ENCODE results near the gene FJX1. TPM values are rescaled to one million over a fixed set of nuclear protein-coding genes. Genes with fewer than 3 reads are reported as not detected.

FJX1 gene, protein sequence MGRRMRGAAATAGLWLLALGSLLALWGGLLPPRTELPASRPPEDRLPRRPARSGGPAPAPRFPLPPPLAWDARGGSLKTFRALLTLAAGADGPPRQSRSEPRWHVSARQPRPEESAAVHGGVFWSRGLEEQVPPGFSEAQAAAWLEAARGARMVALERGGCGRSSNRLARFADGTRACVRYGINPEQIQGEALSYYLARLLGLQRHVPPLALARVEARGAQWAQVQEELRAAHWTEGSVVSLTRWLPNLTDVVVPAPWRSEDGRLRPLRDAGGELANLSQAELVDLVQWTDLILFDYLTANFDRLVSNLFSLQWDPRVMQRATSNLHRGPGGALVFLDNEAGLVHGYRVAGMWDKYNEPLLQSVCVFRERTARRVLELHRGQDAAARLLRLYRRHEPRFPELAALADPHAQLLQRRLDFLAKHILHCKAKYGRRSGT
- polyA plus RNA-seq (2013), result 0.12 TPM

DNA sequence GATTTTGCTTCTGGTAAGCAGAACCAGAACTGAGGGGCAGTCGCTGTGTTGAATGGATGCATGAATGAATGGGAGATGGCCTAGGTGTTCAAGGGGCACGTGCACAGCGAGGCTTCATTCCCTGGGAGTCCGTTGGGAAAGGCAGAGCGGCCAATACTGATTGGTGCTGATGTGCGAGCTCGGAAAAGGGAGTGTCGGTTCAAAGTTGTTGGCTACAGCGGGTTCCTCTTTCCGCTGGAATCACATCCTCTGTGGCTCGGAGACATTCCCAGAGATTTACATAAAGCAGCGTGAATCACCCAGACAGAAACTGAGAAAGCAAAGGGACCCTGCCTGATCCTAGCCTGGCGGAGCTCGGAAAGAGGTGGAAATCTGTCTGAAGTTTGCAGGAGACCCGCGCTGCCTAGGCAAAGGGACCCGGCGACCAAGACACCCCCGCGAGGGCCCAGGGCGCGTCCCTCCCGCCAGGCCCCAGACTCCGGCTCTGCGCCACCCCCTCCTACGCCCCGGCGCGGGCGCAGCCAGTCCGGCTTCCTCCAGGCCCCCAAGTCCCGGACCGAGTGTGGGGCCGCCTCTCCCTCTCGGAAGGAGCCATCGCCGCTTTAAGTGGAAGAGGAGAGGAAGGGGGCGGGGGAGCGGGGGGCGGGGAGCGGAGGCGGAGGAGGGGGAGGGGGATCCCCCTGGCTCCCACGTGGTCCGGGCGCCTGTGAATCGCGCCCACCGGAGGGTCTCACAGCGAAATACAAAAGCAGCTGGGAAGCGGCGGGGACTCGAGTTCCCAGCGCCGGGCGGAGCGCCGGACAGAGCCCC lies at the start of gene FJX1:
Gene FJX1, plus strand, starts transcription at position 774 of the 810 bp plus-strand sequence. CDS start 177 bp downstream, outside the sequence.
- Histone ChIP-seq H3K27ac (ENCODE audit: insufficient read depth in 1 of 2, low read depth in 1 of 2, low read length in 2 of 2, poor library complexity in 1 of 2, severe bottlenecking in 2 of 2) (no peak within 1 kb of the TSS), H3K27me3 (replicated peaks in 2 of 5; ENCODE audit: control insufficient read depth in 4 of 5, insufficient read depth in 5 of 5, low read length in 4 of 5) (peaks cover 3 to 79% (median 21%) of the 10 kb centered on the region in 5 experiments), H3K36me3 (ENCODE audit: control insufficient read depth in 4 of 4, insufficient read depth in 4 of 4, low read length in 3 of 4) (no peaks in the 10 kb centered on the region), H3K4me3 (ENCODE audit: control insufficient read depth in 1 of 7, extremely low read depth in 1 of 7, insufficient read depth in 4 of 7, low read depth in 2 of 7, low read length in 6 of 7) (peak within 1 kb of the TSS in 6 of 7 experiments; percentile 37 to 67 (median 58)), H3K4me1 (ENCODE audit: control extremely low read depth in 1 of 4, control insufficient read depth in 4 of 4, insufficient read depth in 4 of 4, low read length in 3 of 4) (peaks cover 0 to 29% (median 25%) of the 10 kb centered on the region in 4 experiments), H3K9me3 (ENCODE audit: control extremely low read depth in 1 of 5, control insufficient read depth in 4 of 5, insufficient read depth in 2 of 5, low read depth in 1 of 5, low read length in 4 of 5) (no peaks in the 10 kb centered on the region)
- POLR2A ChIA-PET, result no interaction called here
- CTCF ChIA-PET, result interaction anchor here (1.0 to 1.6 kb wide), 5 partner anchors 201 to 641 kb away, joined by 3 to 5 read pairs (median 3); no protein-coding TSS in a partner anchor
- DNase-seq, result peak in 2 of 3 donors; percentile 30 to 58
- 2% methylated on average over 44 of the region's 57 CpGs for WGBS (ENCODE audit: insufficient coverage)

DNA sequence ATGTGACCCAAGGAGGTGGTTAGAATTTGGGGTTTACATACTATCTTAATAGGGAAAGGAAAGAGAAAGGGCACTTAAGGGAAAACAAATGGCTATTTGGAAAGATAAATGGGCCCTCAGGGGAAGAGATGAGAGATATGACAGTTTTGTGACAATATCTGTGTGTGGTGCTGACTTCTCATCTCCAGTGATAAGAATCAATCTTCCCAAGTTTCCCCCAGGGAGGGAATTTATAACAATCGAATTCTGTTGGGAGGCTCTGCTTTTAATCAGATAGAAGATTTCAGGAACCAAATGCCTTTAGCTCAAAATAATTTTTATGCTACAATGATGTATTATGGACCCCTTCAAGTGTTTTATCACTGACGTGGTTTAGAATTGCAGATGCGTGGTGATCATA lies 46.6 kb upstream of the FJX1 start:
- Histone ChIP-seq H3K4me1 (ENCODE audit: control extremely low read depth in 1 of 4, control insufficient read depth in 4 of 4, insufficient read depth in 4 of 4, low read length in 3 of 4) (no peaks in the 10 kb centered on the region), H3K36me3 (ENCODE audit: control insufficient read depth in 4 of 4, insufficient read depth in 4 of 4, low read length in 3 of 4) (no peaks in the 10 kb centered on the region), H3K9me3 (ENCODE audit: control extremely low read depth in 1 of 5, control insufficient read depth in 4 of 5, insufficient read depth in 2 of 5, low read depth in 1 of 5, low read length in 4 of 5) (peaks cover 0 to 7% (median 3%) of the 10 kb centered on the region in 5 experiments), H3K4me3 (ENCODE audit: control insufficient read depth in 1 of 7, extremely low read depth in 1 of 7, insufficient read depth in 4 of 7, low read depth in 2 of 7, low read length in 6 of 7) (no peak overlapping the region), H3K27me3 (replicated peaks in 2 of 5; ENCODE audit: control insufficient read depth in 4 of 5, insufficient read depth in 5 of 5, low read length in 4 of 5) (peaks cover 0 to 4% (median 2%) of the 10 kb centered on the region in 5 experiments), H3K27ac (ENCODE audit: insufficient read depth in 1 of 2, low read depth in 1 of 2, low read length in 2 of 2, poor library complexity in 1 of 2, severe bottlenecking in 2 of 2) (no peak overlapping the region)
- no peak for DNase-seq
- no CpG with 5 or more reads among the region's 3 CpGs for WGBS (ENCODE audit: insufficient coverage)
- ChIA-PET CTCF (no interaction called here), POLR2A (no interaction called here)

DNA sequence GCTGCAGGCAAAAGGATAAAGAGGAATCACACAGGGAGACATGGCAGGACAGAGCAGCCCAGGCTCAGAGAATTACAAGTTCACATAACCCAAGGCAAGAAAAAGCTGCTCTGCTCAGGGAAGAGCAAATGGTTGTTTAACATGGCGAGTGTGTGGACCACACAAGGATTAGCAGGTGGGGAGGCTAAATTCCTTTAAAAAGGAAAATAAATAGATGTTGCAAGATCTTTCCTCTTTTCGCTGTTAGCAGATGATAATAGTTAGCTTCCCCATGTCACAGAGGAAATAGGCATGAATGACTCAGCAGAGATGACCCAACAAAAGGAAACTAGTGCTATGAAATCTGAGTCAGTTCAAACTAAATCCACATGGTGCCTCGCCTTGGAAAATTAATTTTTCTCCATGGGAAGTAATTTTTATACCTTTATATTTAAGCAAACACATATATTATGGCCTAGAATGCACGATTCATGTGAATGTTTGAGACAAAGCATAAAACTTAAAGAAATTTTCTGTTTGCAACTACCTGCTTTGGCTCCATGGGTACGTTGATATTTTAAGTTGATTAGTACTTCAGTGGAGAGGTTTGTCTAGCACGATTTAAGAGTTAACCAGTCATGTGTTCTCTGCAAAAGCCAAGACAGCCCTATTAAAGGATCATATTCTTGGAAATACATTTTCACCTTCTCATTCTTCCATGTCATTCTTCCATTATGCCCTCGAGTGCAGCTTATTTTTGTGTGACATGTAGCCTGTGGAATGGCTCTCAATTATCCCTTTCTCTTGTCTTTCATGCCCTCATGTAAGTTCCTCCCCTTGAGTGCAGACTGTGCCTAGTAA lies 38.5 kb upstream of the FJX1 start:
- H3K27ac ChIP-seq (ENCODE audit: insufficient read depth in 1 of 2, low read depth in 1 of 2, low read length in 2 of 2, poor library complexity in 1 of 2, severe bottlenecking in 2 of 2), result no peak overlapping the region
- H3K27me3 ChIP-seq (replicated peaks in 2 of 5; ENCODE audit: control insufficient read depth in 4 of 5, insufficient read depth in 5 of 5, low read length in 4 of 5), result peaks cover 0 to 7% (median 2%) of the 10 kb centered on the region in 5 experiments
- H3K9me3 ChIP-seq (ENCODE audit: control extremely low read depth in 1 of 5, control insufficient read depth in 4 of 5, insufficient read depth in 2 of 5, low read depth in 1 of 5, low read length in 4 of 5), result peaks cover 0 to 7% (median 0%) of the 10 kb centered on the region in 5 experiments
- no peak overlapping the region for H3K4me3 ChIP-seq (ENCODE audit: control insufficient read depth in 1 of 7, extremely low read depth in 1 of 7, insufficient read depth in 4 of 7, low read depth in 2 of 7, low read length in 6 of 7)
- peak; percentile 23 to 61 (median 60) for DNase-seq
- POLR2A ChIA-PET, result no interaction called here
- CTCF ChIA-PET, result no interaction called here
- H3K36me3 ChIP-seq (ENCODE audit: control insufficient read depth in 4 of 4, insufficient read depth in 4 of 4, low read length in 3 of 4), result no peaks in the 10 kb centered on the region
- H3K4me1 ChIP-seq (ENCODE audit: control extremely low read depth in 1 of 4, control insufficient read depth in 4 of 4, insufficient read depth in 4 of 4, low read length in 3 of 4), result peaks cover 0 to 4% (median 2%) of the 10 kb centered on the region in 4 experiments
- WGBS (ENCODE audit: insufficient coverage), result 73% methylated on average over 4 of the region's 7 CpGs

DNA sequence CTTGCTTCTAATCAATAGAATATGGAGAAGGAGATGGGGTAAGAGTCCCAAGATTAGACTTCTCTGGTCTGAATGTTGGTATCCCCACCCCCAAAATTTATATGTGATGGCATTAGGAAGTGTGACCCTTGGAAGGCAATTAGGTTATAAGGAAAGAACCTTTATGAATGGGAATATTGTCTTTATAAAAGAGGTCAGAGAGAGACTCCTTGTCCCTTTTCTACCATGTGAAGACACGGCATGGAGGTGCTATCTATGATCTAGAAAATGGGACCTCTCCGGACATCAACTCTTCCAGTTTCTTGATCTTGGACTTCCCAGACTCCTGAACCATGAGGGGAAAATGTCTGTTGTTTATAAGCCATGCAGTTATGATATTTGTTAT lies 37.9 kb upstream of the FJX1 start:
- Histone ChIP-seq H3K4me1 (ENCODE audit: control extremely low read depth in 1 of 4, control insufficient read depth in 4 of 4, insufficient read depth in 4 of 4, low read length in 3 of 4) (peaks cover 0 to 4% (median 2%) of the 10 kb centered on the region in 4 experiments), H3K27me3 (replicated peaks in 2 of 5; ENCODE audit: control insufficient read depth in 4 of 5, insufficient read depth in 5 of 5, low read length in 4 of 5) (peaks cover 0 to 10% (median 0%) of the 10 kb centered on the region in 5 experiments), H3K27ac (ENCODE audit: insufficient read depth in 1 of 2, low read depth in 1 of 2, low read length in 2 of 2, poor library complexity in 1 of 2, severe bottlenecking in 2 of 2) (no peak overlapping the region), H3K36me3 (ENCODE audit: control insufficient read depth in 4 of 4, insufficient read depth in 4 of 4, low read length in 3 of 4) (no peaks in the 10 kb centered on the region), H3K9me3 (ENCODE audit: control extremely low read depth in 1 of 5, control insufficient read depth in 4 of 5, insufficient read depth in 2 of 5, low read depth in 1 of 5, low read length in 4 of 5) (peaks cover 0 to 5% (median 0%) of the 10 kb centered on the region in 5 experiments), H3K4me3 (ENCODE audit: control insufficient read depth in 1 of 7, extremely low read depth in 1 of 7, insufficient read depth in 4 of 7, low read depth in 2 of 7, low read length in 6 of 7) (no peak overlapping the region)
- WGBS (ENCODE audit: insufficient coverage), result no CpG with 5 or more reads among the region's 2 CpGs
- ChIA-PET CTCF (no interaction called here), POLR2A (no interaction called here)
- no peak for DNase-seq

DNA sequence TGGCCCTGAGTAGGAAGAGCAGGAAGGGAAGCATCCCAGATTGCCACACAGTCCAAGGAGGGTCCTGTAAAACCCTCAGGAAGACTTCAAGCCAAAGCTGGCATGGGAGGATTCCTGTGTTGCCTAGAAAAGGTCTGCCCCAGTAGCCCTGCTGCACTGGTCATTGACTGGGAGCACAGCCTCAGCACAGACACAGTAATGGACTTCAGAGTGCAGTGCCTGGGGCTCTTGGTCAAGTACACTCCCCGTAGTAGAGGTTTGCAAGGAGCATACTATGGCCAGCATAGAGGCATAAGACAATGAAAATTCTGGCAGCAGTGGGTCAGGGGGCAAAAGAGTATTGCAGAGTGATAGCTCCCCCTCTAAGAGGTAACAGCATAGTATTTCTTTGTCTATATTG lies 36.2 kb upstream of the FJX1 start:
- Histone ChIP-seq H3K4me1 (ENCODE audit: control extremely low read depth in 1 of 4, control insufficient read depth in 4 of 4, insufficient read depth in 4 of 4, low read length in 3 of 4) (peaks cover 0 to 4% (median 2%) of the 10 kb centered on the region in 4 experiments), H3K9me3 (ENCODE audit: control extremely low read depth in 1 of 5, control insufficient read depth in 4 of 5, insufficient read depth in 2 of 5, low read depth in 1 of 5, low read length in 4 of 5) (peaks cover 0 to under 1% (median 0%) of the 10 kb centered on the region in 5 experiments), H3K27me3 (replicated peaks in 2 of 5; ENCODE audit: control insufficient read depth in 4 of 5, insufficient read depth in 5 of 5, low read length in 4 of 5) (peaks cover 0 to 22% (median 6%) of the 10 kb centered on the region in 5 experiments), H3K4me3 (ENCODE audit: control insufficient read depth in 1 of 7, extremely low read depth in 1 of 7, insufficient read depth in 4 of 7, low read depth in 2 of 7, low read length in 6 of 7) (no peak overlapping the region), H3K36me3 (ENCODE audit: control insufficient read depth in 4 of 4, insufficient read depth in 4 of 4, low read length in 3 of 4) (no peaks in the 10 kb centered on the region), H3K27ac (ENCODE audit: insufficient read depth in 1 of 2, low read depth in 1 of 2, low read length in 2 of 2, poor library complexity in 1 of 2, severe bottlenecking in 2 of 2) (no peak overlapping the region)
- no peak for DNase-seq
- ChIA-PET CTCF (no interaction called here), POLR2A (no interaction called here)
- WGBS (ENCODE audit: insufficient coverage), result 100% methylated on average over 1 of the region's 1 CpG

DNA sequence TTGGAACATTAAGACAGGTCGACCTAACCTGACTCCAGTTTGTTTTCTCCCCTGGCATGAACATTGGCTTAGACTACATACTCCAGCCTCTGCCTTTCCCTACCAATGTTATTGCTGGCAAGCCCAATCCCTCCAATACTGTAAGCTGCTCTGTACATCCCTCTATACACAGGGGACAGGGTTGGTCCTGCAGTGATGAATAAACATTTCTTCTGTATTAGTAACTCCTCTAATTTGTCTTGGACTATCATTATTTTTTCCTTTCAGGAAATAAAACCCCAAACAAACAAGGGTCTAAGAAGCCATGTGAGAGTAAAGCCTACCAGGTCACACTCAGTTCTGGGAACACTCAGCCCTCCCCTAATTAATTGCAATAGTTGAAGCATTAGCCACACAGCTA lies 35.1 kb upstream of the FJX1 start:
- no peak overlapping the region for H3K27ac ChIP-seq (ENCODE audit: insufficient read depth in 1 of 2, low read depth in 1 of 2, low read length in 2 of 2, poor library complexity in 1 of 2, severe bottlenecking in 2 of 2)
- H3K4me3 ChIP-seq (ENCODE audit: control insufficient read depth in 1 of 7, extremely low read depth in 1 of 7, insufficient read depth in 4 of 7, low read depth in 2 of 7, low read length in 6 of 7), result no peak overlapping the region
- H3K36me3 ChIP-seq (ENCODE audit: control insufficient read depth in 4 of 4, insufficient read depth in 4 of 4, low read length in 3 of 4), result no peaks in the 10 kb centered on the region
- WGBS (ENCODE audit: insufficient coverage), result 78% methylated on average over 1 of the region's 1 CpG
- POLR2A ChIA-PET, result no interaction called here
- no peak for DNase-seq
- peaks cover 0 to 1% (median 0%) of the 10 kb centered on the region in 5 experiments for H3K9me3 ChIP-seq (ENCODE audit: control extremely low read depth in 1 of 5, control insufficient read depth in 4 of 5, insufficient read depth in 2 of 5, low read depth in 1 of 5, low read length in 4 of 5)
- peaks cover 0 to 22% (median 6%) of the 10 kb centered on the region in 5 experiments for H3K27me3 ChIP-seq (replicated peaks in 2 of 5; ENCODE audit: control insufficient read depth in 4 of 5, insufficient read depth in 5 of 5, low read length in 4 of 5)
- peaks cover 0 to 4% (median 2%) of the 10 kb centered on the region in 4 experiments for H3K4me1 ChIP-seq (ENCODE audit: control extremely low read depth in 1 of 4, control insufficient read depth in 4 of 4, insufficient read depth in 4 of 4, low read length in 3 of 4)
- CTCF ChIA-PET, result interaction anchor here (0.6 kb wide), 1 partner anchor 620 kb away, joined by 3 read pairs; no protein-coding TSS in a partner anchor

Measured in common myeloid progenitor, CD34-positive (primary cell).